ELF-1 (cell line): ENCODE data around the gene ZFAND3.

Experiments
- DNase-seq: peaks from one replicate; pipeline ENCODE4 v3.0.0-alpha.2; 2016; ENCODE audit warnings: low read depth, low spot score

The ZFAND3 gene

DNA sequence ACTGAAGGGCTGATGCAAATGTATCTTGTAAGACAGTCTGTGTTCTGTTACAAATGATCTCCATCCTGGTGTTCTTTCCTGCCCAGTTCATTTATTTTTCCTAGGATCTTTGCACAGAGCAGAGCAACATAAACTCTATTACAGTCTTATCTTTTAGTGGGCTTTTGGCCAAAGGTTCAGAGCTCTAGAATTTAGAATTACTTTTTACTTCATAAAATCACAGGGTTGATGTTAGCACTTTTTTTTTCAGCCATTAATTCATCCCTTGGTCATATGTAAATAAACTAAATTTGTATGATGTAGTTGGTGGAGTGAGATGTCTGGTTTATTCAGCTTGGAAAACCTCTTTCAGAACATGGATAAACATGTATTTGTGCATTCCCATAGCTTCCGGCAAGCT is 181.9 kb downstream of the ZFAND3 start:
- no peak for DNase-seq

GRCh38 chr6:38004908-38005307 is 185.4 kb downstream of the ZFAND3 start:
- DNase-seq, result no peak

GRCh38 chr6:38011937-38012336 is 192.4 kb downstream of the ZFAND3 start:
- no peak for DNase-seq

DNA sequence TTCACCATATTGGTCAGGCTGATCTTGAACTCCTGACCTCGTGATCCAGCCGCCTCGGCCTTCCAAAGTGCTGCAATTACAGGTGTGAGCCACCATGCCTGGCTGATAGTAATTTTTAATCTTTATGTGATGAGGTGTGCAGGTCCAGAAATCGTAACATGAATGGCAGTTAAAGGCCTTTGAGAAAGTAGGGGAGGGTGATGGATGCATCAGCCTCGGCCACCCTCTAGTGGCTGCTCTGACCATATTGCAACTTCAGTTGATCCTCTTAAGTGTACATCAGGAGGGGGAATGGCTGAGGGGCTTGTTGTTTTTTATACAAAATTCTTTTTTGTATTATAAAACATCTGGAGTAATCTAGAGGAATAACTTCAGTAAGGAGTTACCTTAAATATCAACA is 193.0 kb downstream of the ZFAND3 start:
- DNase-seq, result peak; percentile 41

- DNase-seq, result no peak
These were observed 195.8 kb downstream of the ZFAND3 start for GRCh38 chr6:38015341-38015740.

- DNase-seq, result no peak
These were observed 197.3 kb downstream of the ZFAND3 start for GRCh38 chr6:38016824-38017223.

DNA sequence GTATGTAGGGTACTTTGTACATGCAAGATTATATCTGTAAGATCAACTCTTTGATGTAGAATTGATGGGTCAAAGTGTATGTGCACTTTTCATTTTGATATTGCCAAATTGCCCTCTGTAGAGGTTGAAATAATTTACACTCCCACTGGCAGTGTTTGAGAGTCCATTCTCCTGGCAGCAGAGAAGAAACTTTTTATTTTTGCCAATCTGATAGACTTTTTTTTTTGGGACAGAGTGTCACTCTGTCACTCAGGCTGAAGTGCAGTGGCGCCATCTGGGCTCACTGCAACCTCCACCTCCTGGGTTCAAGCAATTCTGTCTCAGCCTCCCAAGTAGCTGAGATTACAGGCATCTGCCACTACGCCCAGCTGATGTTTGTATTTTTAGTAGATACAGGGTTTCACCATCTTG is 199.2 kb downstream of the ZFAND3 start:
- DNase-seq, result peak; percentile 4

DNA sequence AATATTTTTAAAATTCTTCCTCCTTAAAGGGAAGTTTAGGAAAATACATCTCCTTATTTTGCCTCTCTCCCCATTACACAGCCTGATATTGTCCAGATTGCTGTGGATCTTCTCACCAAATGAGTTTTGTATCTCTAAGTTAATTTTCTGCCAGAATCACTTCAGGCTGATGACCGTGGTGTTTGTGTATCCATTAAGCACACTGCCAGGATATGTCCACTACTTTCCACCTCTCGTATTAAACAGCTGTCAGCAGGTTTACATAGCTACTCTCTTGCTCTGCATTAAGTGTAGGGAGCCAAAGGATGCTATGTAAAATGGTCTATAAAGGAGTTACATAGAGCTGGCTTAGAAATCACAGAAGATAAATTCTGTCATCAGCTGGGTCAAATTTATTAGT is 201.1 kb downstream of the ZFAND3 start:
- no peak for DNase-seq

GRCh38 chr6:38021029-38021428 is 201.5 kb downstream of the ZFAND3 start:
- DNase-seq, result no peak

DNA sequence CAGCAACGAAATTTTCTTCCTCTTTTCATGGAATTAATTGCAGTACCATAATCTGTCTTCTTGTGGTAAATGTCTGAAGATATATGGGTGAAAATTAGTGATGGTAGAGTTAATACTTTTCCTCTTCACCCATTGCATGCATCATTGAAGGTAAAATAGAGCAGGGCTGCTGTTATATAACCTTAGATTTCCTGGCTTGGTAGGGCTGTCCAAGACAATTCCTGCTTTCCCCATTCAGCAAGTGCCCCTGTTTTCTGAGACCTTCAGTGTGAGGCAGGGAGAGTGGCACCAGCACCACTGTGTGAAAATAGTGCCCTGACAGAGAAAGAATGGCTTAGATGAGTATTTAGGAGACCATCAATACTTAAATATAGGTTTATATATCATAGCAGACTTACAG is 202.0 kb downstream of the ZFAND3 start:
- no peak for DNase-seq

GRCh38 chr6:38022688-38023087 is 203.2 kb downstream of the ZFAND3 start:
- no peak for DNase-seq

- no peak for DNase-seq
These were observed 205.4 kb downstream of the ZFAND3 start for GRCh38 chr6:38024908-38025307.

GRCh38 chr6:38025451-38025850 is 205.9 kb downstream of the ZFAND3 start:
- no peak for DNase-seq

GRCh38 chr6:38027685-38028373 is 208.3 kb downstream of the ZFAND3 start:
- peak; percentile 66 for DNase-seq

- DNase-seq, result no peak
These were observed 210.9 kb downstream of the ZFAND3 start for GRCh38 chr6:38030380-38030779.

- no peak for DNase-seq
These were observed 213.3 kb downstream of the ZFAND3 start for GRCh38 chr6:38032797-38033196.

- no peak for DNase-seq
These were observed 214.0 kb downstream of the ZFAND3 start for GRCh38 chr6:38033442-38033982.

DNA sequence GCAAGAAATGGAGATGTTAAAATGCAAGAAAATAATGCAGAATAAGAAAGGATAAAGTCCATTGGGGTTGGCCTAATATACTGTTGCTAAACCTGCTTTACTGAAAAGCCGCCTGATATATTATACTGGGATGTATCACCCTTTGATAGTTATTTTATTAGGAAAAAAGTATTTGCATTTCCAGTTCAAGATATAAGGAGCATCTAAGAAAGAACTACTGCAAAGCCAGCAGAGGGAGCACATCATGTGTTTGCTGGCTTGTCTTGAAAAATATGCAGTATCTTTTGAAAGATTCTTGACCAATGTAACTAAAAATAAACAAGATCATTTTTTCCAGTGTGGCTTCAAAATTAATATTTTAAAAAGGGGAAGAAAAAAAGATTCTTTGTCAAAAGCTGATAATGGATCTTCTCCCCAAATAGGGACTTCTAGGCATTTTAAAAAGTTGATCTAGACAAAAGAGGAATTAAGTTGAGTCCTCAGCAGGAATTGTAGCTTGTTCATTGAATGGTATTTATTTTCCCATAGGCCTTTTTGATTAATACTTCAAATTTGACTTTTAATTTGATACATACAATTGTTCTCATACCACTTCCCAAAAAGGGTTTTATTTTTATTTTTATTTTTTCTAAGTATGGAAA is 214.9 kb downstream of the ZFAND3 start:
- no peak for DNase-seq

- DNase-seq, result no peak
These were observed 216.0 kb downstream of the ZFAND3 start for GRCh38 chr6:38035478-38035877.

- no peak for DNase-seq
These were observed 220.0 kb downstream of the ZFAND3 start for GRCh38 chr6:38039502-38039901.

DNA sequence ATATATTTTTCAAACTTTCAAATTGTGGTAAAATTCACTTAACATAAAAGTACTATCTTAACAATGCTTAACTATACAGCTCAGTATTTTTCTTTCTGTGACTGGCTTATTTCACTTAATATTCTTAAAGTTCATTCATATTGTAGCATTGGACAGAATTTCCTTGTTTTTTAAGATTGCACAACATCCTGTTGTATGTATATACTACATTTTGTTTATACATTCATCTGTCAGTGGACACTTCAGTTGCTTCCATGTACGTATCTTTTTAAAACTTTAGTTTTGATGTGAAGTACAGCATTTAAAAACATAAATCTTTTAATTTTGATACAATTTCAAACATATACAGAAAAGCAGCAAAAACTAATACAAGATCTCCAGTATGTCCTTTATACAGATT is 220.7 kb downstream of the ZFAND3 start:
- DNase-seq, result no peak

GRCh38 chr6:38043259-38043753 is 223.8 kb downstream of the ZFAND3 start:
- DNase-seq, result no peak

DNA sequence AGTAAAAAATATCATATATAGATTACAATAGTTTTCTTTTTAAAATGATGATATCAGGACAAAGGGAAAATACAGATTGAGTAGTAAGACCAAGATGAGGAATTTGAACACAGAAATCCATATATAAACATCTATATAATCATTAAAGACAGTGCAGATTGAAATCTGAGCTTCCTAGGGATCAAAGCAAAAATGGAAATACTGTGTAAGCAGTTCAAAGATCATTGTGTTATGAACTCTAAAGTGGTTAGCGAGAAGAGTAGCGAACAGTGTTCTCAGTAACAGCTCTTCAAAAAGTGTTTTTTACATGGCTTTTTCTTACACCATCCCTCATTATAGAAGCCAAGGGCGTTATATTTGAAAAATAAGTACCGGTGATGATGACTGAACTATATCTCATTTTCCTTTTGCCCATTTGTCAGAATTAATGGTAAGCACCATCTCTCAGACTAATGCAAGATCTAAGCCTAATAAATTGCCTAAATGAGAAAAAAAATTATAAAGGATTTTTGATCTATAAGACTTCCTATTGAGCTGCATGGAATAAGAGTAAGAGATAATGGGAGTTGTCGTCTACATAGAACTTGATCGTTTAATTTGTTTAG is 226.3 kb downstream of the ZFAND3 start:
- DNase-seq, result no peak
